GM10847 (cell line): ENCODE measurements around the gene PTPRE.

Experiments
- POLR2A ChIP-seq: IDR thresholded peaks from 2 replicates; pipeline ENCODE4 v1.6.1; 2011; ENCODE audit not compliant: insufficient read length; ENCODE audit errors: extremely low read depth

The PTPRE gene

GRCh38 chr10:128016423-128017060 lies 109.6 kb downstream of the PTPRE start:
- TF ChIP-seq POLR2A: no peak

GRCh38 chr10:128017822-128018221 lies 110.9 kb downstream of the PTPRE start:
- no peak for TF ChIP-seq POLR2A

GRCh38 chr10:128018236-128018635 lies 111.3 kb downstream of the PTPRE start:
- TF ChIP-seq POLR2A: no peak

DNA sequence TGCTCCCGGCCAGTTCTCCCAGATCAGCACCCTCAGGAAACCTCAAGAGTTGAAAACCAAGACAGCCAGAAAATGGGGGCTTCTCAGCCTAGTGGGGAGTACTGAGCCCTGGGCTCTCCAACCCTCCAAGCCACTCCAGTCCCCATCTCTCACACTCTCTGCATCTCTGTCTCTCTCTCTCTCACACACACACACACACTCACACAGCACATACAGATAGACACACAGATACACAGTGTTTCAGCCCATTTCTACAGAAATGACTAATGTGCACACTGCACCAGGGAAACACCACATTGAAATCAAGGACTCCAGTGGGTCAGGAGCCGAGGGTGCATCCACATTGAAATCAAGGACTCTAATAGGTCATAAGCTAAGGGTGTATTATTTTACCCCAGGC lies 111.8 kb downstream of the PTPRE start:
- TF ChIP-seq POLR2A: no peak

DNA sequence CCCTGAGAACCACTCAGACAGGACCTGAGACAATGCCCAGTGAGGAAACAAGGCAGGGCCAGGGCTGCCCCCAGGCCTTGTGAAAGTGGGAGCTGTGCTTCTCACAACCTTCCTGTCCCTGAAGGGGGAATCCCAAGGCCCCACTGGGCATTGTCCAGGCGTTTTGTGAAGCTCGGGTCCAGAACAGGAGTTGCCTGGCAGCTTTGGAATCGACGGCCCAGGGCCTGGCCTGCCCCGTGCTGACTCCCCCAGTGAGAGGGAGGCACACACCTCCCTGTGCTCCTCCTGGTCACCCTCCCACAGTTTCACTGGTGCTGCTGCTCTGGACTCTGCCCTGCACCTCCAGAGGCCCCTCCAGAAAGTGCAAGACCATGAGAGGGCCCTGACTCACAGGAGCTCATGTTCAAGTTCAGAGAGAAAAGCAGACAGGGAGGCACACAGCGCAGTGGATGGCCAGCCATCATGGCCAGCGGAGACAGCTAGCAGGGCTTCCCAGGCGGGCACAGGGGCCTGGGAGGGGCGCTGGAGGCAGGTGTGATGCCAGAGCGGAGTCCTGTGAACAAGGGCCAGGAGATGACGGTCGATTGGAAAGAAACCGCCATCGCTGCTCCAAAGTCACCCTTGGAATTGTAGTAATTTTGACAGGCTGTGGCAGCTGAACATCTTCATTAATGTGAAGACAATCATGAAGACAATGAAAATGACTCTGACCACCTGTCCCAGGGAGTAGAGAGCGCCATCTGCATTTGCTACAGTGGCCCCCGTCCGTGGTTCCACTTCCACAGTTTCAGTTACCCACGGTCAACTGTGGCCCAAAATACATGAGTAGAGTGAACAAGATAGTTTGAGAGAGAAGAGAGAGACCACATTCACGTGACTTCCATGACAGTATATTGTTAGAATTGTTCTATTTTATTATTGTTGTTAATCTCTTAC lies 115.6 kb downstream of the PTPRE start:
- TF ChIP-seq POLR2A: no peak

GRCh38 chr10:128024426-128024825 lies 117.5 kb downstream of the PTPRE start:
- TF ChIP-seq POLR2A: no peak

GRCh38 chr10:128025437-128025836 lies 118.5 kb downstream of the PTPRE start:
- TF ChIP-seq POLR2A: no peak

- TF ChIP-seq POLR2A: no peak
These were observed 119.0 kb downstream of the PTPRE start for GRCh38 chr10:128025951-128026350.

- TF ChIP-seq POLR2A: no peak
These were observed 119.9 kb downstream of the PTPRE start for GRCh38 chr10:128026615-128027300.

GRCh38 chr10:128027306-128027705 lies 120.4 kb downstream of the PTPRE start:
- TF ChIP-seq POLR2A: no peak

- no peak for TF ChIP-seq POLR2A
These were observed 121.1 kb downstream of the PTPRE start for GRCh38 chr10:128027822-128028507.

DNA sequence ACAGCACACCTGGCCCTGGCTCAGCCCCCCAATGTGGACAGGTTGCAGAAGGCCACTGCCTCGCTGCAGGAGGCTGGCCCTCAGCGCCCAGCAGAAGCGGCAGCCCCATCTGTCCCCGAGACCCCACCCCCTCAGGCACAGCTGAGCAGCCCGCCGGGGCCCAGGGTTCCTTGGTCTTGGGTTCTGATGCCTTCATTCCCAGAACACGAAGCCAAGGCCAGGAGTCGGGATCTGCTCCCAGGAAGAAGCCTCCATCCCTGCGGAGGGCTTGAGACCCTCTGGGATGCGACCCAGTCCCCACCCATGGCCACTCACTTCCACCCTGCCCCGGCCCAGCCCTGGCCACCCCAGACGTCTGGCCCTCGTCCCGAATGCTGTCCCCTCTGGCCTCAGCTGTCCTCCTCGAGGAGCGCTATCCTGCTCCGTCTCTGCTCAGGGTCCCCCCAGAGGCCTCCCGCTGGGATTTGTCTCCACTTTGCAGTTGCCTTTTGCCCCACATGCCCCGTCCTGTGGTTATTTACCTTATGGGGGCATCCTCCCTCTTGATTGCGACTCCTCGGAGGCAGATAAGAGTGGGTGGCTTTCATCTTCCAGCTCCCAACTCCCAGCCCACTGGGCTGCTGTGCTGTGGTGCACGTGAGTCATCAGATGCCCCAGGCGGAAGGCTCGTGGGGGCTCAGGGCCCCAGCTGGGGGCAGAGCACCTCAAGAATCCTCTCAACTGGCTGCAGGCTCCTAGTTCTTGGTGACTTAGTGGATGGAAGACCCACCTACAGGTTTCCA lies 121.8 kb downstream of the PTPRE start:
- TF ChIP-seq POLR2A: no peak

GRCh38 chr10:128029290-128029651 lies 122.4 kb downstream of the PTPRE start:
- no peak for TF ChIP-seq POLR2A

GRCh38 chr10:128029731-128030369 lies 122.9 kb downstream of the PTPRE start:
- TF ChIP-seq POLR2A: no peak

DNA sequence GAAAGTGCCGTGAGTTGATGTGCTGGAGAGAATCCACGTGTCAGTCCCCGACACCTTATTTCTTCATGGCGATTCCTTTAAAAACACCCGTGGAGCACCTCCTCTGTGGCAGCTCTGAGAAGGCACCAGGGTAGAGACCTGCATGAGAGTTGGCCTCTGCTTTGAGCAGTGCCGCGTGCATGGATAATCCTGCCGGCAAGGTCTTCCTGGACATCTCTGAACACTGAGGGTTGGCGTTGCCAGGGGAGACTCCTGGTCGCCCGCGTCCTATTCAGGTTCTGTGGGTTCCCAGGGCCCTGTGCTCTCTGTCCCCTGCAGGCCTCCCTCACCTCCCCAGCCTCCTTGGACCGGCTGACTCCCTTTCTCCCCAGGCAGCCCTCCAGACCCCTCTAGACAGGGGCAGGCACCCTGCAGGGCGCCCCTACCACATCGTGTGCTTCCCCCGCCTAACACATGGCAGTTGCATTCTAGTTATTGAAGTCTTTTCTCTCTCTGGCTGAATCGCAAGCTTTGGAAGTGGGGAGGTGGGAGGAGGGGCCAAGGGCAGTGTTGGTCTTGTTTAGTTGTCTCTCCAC lies 123.7 kb downstream of the PTPRE start:
- no peak for TF ChIP-seq POLR2A
